Fibroblast of lung (primary cell): ENCODE measurements around the gene MAP1LC3B2.

Experiments
- CTCF ChIP-seq, 2 donors: IDR thresholded peaks in 1 of 2; conservative IDR thresholded peaks in 1 of 2; 1 replicate in 1 of 2; 2 replicates in 1 of 2; pipeline ENCODE4 v1.5.1; 2011 to 2012; ENCODE audit warnings: low read length in 2 of 2, control low read depth in 1 of 2, inconsistent platforms in 1 of 2, low read depth in 1 of 2, mild to moderate bottlenecking in 1 of 2
- EZH2 ChIP-seq: IDR thresholded peaks from 2 replicates; pipeline ENCODE4 v1.5.1; 2012; ENCODE audit warnings: low read length, control low read depth, mild to moderate bottlenecking; ENCODE audit errors: missing control alignments

GRCh38 chr12:116624516-116624915 lies 65.3 kb downstream of the MAP1LC3B2 start:
- TF ChIP-seq CTCF (conservative IDR thresholded peaks at IDR 0.05 in 1 of 2, IDR thresholded peaks at IDR 0.05 in 1 of 2; ENCODE audit: low read depth in 1 of 2, low read length in 2 of 2) = no peak
- no peak for TF ChIP-seq EZH2
